Common myeloid progenitor, CD34-positive (primary cell): Measurements from ENCODE around the gene ERC2.

Experiments used
- CTCF ChIA-PET: fragments of 350-600 bp; sonication (Branson Sonifier 250); formaldehyde crosslinking; loops from one replicate; lab custom pipeline; 2021; ENCODE audit warnings: antibody characterized with exemption; lab: Charles Lee
- POLR2A ChIA-PET: fragments of 350-600 bp; sonication (Branson Sonifier 250); formaldehyde crosslinking; loops from one replicate; lab custom pipeline; 2021; ENCODE audit warnings: antibody characterized with exemption; lab: Charles Lee
- DNase-seq, 3 donors: peaks; one replicate each; pipeline versions ENCODE4 v3.0.0 to v3.0.0-alpha.2; 2013
- H3K27ac ChIP-seq, 2 experiments: 1 replicate in 1 of 2; 2 replicates in 1 of 2; pipeline ENCODE4 v1.7.0; 2013; ENCODE audit warnings: inconsistent platforms in 2 of 2, low read length in 2 of 2, mild to moderate bottlenecking in 2 of 2, low read depth in 1 of 2, moderate library complexity in 1 of 2; ENCODE audit not compliant: severe bottlenecking in 2 of 2, insufficient read depth in 1 of 2, poor library complexity in 1 of 2
- H3K27me3 ChIP-seq, 5 experiments: replicated peaks in 2 of 5; 1 replicate in 3 of 5; 2 replicates in 2 of 5; pipeline versions ENCODE4 v1.6.1 to v1.7.0; 2013; ENCODE audit warnings: low read length in 4 of 5, mild to moderate bottlenecking in 2 of 5, moderate library complexity in 2 of 5, inconsistent platforms in 1 of 5; ENCODE audit not compliant: insufficient read depth in 5 of 5, control insufficient read depth in 4 of 5
- H3K36me3 ChIP-seq, 4 experiments: 1 replicate in 2 of 4; 2 replicates in 2 of 4; pipeline versions ENCODE4 v1.6.1 to v1.7.0; 2013; ENCODE audit warnings: low read length in 3 of 4, control low read depth in 1 of 4, mild to moderate bottlenecking in 1 of 4; ENCODE audit not compliant: control insufficient read depth in 4 of 4, insufficient read depth in 4 of 4
- H3K4me1 ChIP-seq, 4 experiments: 1 replicate in 3 of 4; 2 replicates in 1 of 4; pipeline versions ENCODE4 v1.6.1 to v1.7.1; 2013; ENCODE audit warnings: low read length in 3 of 4, mild to moderate bottlenecking in 3 of 4, control low read depth in 1 of 4, inconsistent platforms in 1 of 4, moderate library complexity in 1 of 4; ENCODE audit not compliant: control insufficient read depth in 4 of 4, insufficient read depth in 4 of 4; ENCODE audit errors: control extremely low read depth in 1 of 4
- H3K4me3 ChIP-seq, 7 experiments: 1 replicate in 4 of 7; 2 replicates in 3 of 7; pipeline versions ENCODE4 v1.5.1 to v1.7.0; 2013; ENCODE audit warnings: mild to moderate bottlenecking in 7 of 7, low read length in 6 of 7, moderate library complexity in 6 of 7, inconsistent platforms in 2 of 7, low read depth in 2 of 7, control low read depth in 1 of 7; ENCODE audit not compliant: insufficient read depth in 4 of 7, control insufficient read depth in 1 of 7; ENCODE audit errors: extremely low read depth in 1 of 7
- H3K9me3 ChIP-seq, 5 experiments: 1 replicate in 4 of 5; 2 replicates in 1 of 5; pipeline versions ENCODE4 v1.6.1 to v1.7.1; 2013; ENCODE audit warnings: low read length in 4 of 5, mild to moderate bottlenecking in 2 of 5, inconsistent platforms in 1 of 5, low read depth in 1 of 5, moderate library complexity in 1 of 5; ENCODE audit not compliant: control insufficient read depth in 4 of 5, insufficient read depth in 2 of 5; ENCODE audit errors: control extremely low read depth in 1 of 5
- WGBS: methylation state at CpG from one replicate; pipeline ENCODE4 v1.1.5; 2013; ENCODE audit not compliant: insufficient coverage; 5-methylcytosine and 5-hydroxymethylcytosine counted together

Gene ERC2

DNA sequence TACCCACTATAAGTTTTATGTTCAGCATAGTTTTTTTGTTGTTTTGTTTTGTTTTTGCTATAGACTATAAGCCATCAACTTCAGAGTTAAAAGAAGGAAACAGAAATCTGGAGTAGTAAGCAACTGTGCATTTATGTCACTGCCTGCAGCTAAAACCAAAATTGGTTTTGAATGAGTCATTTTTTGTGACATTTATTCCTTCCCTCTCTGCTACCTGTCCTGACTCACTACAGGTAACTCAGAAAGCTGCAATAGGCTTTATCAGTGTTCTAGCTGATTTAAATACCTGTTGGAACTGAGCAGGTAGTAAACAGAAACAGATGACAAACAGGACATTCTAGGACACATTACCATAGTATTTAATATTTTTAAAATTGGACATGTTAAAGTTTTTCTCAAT lies 587.9 kb downstream of the ERC2 start:
- H3K27me3 ChIP-seq, result peaks cover 0 to 2% (median 0%) of the 10 kb centered on the region in 5 experiments
- DNase-seq, result no peak
- no peak overlapping the region for H3K27ac ChIP-seq
- H3K4me3 ChIP-seq, result no peak overlapping the region
- no peaks in the 10 kb centered on the region for H3K4me1 ChIP-seq
- CTCF ChIA-PET, result no interaction called here
- POLR2A ChIA-PET, result no interaction called here
- H3K9me3 ChIP-seq, result no peaks in the 10 kb centered on the region
- no peaks in the 10 kb centered on the region for H3K36me3 ChIP-seq

GRCh38 chr3:55879901-55880331 lies 588.4 kb downstream of the ERC2 start:
- WGBS, result 84% methylated on average over 2 of the region's 2 CpGs
- peaks cover 0 to 2% (median 0%) of the 10 kb centered on the region in 5 experiments for H3K27me3 ChIP-seq
- DNase-seq, result no peak
- H3K4me1 ChIP-seq, result no peaks in the 10 kb centered on the region
- H3K27ac ChIP-seq, result no peak overlapping the region
- ChIA-PET POLR2A (no interaction called here), CTCF (no interaction called here)
- no peaks in the 10 kb centered on the region for H3K36me3 ChIP-seq
- no peak overlapping the region for H3K4me3 ChIP-seq
- no peaks in the 10 kb centered on the region for H3K9me3 ChIP-seq

- H3K4me3 ChIP-seq, result no peak overlapping the region
- no peaks in the 10 kb centered on the region for H3K9me3 ChIP-seq
- H3K4me1 ChIP-seq, result no peaks in the 10 kb centered on the region
- H3K27me3 ChIP-seq, result peaks cover 0 to 2% (median 0%) of the 10 kb centered on the region in 5 experiments
- CTCF ChIA-PET, result no interaction called here
- 93% methylated on average over 2 of the region's 4 CpGs for WGBS
- POLR2A ChIA-PET, result no interaction called here
- no peaks in the 10 kb centered on the region for H3K36me3 ChIP-seq
- no peak overlapping the region for H3K27ac ChIP-seq
- no peak for DNase-seq
Observed at GRCh38 chr3:55877703-55878102, 590.6 kb downstream of the ERC2 start.

DNA sequence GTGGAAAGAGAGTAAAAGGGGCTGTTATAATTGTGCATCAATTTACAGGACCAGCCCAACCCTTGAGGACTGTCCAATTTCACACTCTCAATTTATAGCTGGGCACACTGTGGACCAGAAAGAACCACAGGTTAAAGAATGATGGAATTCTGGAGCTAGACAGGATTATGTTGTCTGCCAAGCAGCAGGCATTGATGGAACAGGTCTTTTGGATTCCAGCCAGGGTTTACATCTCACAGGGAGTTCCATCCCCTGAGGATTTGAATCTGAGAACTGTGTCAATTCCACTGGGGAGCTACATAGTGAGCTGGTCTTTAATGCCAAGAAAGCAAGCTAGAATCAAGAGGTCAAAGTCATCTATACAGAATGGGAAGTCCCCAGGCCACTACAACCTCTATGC lies 591.7 kb downstream of the ERC2 start:
- no peaks in the 10 kb centered on the region for H3K36me3 ChIP-seq
- H3K27me3 ChIP-seq, result peaks cover 0 to 2% (median 0%) of the 10 kb centered on the region in 5 experiments
- no peak for DNase-seq
- H3K4me3 ChIP-seq, result no peak overlapping the region
- H3K27ac ChIP-seq, result no peak overlapping the region
- H3K4me1 ChIP-seq, result no peaks in the 10 kb centered on the region
- ChIA-PET CTCF (no interaction called here), POLR2A (no interaction called here)
- no peaks in the 10 kb centered on the region for H3K9me3 ChIP-seq

DNA sequence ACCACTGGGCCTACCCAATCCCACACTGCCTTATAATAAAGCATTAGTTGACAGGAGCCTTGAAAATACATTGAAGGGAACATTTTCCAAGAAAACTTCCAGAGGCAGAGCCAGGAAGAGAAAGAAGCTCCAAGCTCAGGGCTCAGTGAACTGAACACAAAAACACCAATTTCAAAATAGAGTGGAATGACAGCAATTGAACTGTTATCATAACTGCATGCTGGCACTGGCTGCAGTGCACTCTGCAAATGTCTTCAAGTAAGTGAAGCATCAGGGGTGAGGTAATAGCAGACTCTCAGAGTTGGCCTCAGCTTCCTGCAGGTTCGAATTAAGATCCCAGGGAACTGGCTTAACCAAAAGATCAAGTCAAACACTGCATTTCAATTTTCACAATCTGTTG lies 593.2 kb downstream of the ERC2 start:
- no peaks in the 10 kb centered on the region for H3K4me1 ChIP-seq
- no peak overlapping the region for H3K4me3 ChIP-seq
- CTCF ChIA-PET, result no interaction called here
- peaks cover 0 to 2% (median 0%) of the 10 kb centered on the region in 5 experiments for H3K27me3 ChIP-seq
- no peaks in the 10 kb centered on the region for H3K9me3 ChIP-seq
- WGBS, result no CpG with 5 or more reads among the region's 1 CpG
- no peak for DNase-seq
- POLR2A ChIA-PET, result no interaction called here
- no peak overlapping the region for H3K27ac ChIP-seq
- H3K36me3 ChIP-seq, result no peaks in the 10 kb centered on the region

DNA sequence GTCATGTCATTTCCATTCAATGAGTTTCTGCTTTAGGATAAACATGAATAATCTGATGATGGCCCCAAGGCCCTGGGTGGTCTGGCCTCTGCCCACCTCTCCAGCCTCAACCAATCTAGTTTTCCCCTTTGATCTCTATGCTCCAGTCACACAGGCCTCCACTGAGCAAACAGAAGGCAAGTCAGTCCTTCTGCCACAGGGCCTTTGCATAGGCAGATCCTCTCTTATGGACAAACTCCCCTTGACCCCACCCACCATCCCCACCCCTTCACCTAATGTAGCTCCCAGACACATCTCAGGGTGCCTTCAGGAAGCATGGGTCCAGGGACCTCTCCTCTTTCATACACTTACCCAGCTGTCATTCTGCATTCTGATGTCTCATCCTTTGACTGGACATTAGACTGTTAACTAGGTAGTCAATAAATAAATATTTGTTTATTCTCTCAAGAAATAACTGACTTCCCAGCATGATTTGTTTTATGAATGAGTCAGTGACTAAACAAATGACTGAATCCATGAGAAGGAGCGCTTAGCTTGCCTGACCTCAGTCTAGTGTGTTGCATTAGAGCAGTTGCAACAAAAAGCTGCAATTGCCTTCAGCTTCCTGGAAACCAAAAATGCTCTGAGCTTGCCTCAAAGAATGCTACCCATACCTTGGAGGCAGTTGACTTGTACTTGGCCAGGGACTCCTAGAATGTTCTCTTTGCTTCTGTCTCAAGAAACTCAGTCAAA lies 594.6 kb downstream of the ERC2 start:
- ChIA-PET CTCF (no interaction called here), POLR2A (no interaction called here)
- no peaks in the 10 kb centered on the region for H3K4me1 ChIP-seq
- H3K27ac ChIP-seq, result no peak overlapping the region
- H3K27me3 ChIP-seq, result no peaks in the 10 kb centered on the region
- DNase-seq, result no peak
- H3K9me3 ChIP-seq, result no peaks in the 10 kb centered on the region
- H3K4me3 ChIP-seq, result no peak overlapping the region
- H3K36me3 ChIP-seq, result no peaks in the 10 kb centered on the region
- WGBS, result 100% methylated on average over 1 of the region's 1 CpG

DNA sequence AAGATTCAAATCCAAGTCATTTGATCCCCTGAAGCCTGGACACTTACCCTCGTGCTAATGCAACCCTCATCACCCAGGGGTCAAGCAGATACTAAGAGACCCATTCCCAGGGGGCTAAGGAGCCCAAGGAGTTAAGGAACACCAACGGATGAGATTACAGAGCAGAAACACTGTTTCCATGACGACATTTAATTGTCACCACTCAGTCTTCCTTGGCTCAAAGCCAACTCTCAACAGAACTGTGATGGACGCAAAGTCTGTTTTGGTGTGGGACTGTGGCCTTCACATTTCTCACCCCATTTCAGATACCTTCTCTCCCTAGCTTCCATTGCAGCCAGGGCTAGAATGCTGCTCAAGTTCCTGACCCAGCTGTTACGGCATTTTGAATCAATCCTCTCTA lies 597.7 kb downstream of the ERC2 start:
- H3K27ac ChIP-seq, result no peak overlapping the region
- no peaks in the 10 kb centered on the region for H3K9me3 ChIP-seq
- H3K4me3 ChIP-seq, result no peak overlapping the region
- DNase-seq, result no peak
- no peaks in the 10 kb centered on the region for H3K27me3 ChIP-seq
- no peaks in the 10 kb centered on the region for H3K36me3 ChIP-seq
- POLR2A ChIA-PET, result no interaction called here
- CTCF ChIA-PET, result interaction anchor here (0.7 kb wide), 1 partner anchor 52 kb away, joined by 4 read pairs; no protein-coding TSS in a partner anchor
- no peaks in the 10 kb centered on the region for H3K4me1 ChIP-seq
- WGBS, result 85% methylated on average over 3 of the region's 5 CpGs
